ENCODE results near the gene MPP3. TPM values are rescaled to one million over a fixed set of nuclear protein-coding genes. Genes with fewer than 3 reads are reported as not detected.
"Not testable (repeated sequence)": the region's sequence is repeated elsewhere in the genome, so short reads cannot be mapped to it uniquely, and the experiment has no call there.

MPP3 gene
- polyA plus RNA-seq, 1 donor: 4.9 TPM

- no peak overlapping the region for H3K27ac ChIP-seq (ENCODE audit: low read length)
- no peak overlapping the region for H3K4me3 ChIP-seq (ENCODE audit: low read length)
- H3K36me3 ChIP-seq (ENCODE audit: control insufficient read depth, insufficient read depth, low read length): peaks cover 2% of the 10 kb centered on the region
- no peaks in the 10 kb centered on the region for H3K9me3 ChIP-seq (ENCODE audit: control insufficient read depth, low read depth, low read length)
- 100% methylated on average over 1 of the region's 5 CpGs for WGBS (ENCODE audit: insufficient coverage, low lambda C conversion rate)
- H3K27me3 ChIP-seq (ENCODE audit: control insufficient read depth, insufficient read depth, low read length): no peaks in the 10 kb centered on the region
- H3K4me1 ChIP-seq (ENCODE audit: control insufficient read depth, insufficient read depth, low read length): no peaks in the 10 kb centered on the region
- no peak for DNase-seq
These were observed 23.8 kb downstream of the MPP3 start for GRCh38 chr17:43809121-43809520.

- Histone ChIP-seq H3K27ac (ENCODE audit: low read length) (no peak overlapping the region), H3K4me3 (ENCODE audit: low read length) (no peak overlapping the region), H3K4me1 (ENCODE audit: control insufficient read depth, insufficient read depth, low read length) (no peaks in the 10 kb centered on the region), H3K36me3 (ENCODE audit: control insufficient read depth, insufficient read depth, low read length) (peaks cover 1% of the 10 kb centered on the region), H3K27me3 (ENCODE audit: control insufficient read depth, insufficient read depth, low read length) (no peaks in the 10 kb centered on the region), H3K9me3 (ENCODE audit: control insufficient read depth, low read depth, low read length) (no peaks in the 10 kb centered on the region)
- DNase-seq: no peak
- WGBS (ENCODE audit: insufficient coverage, low lambda C conversion rate): 90% methylated on average over 2 of the region's 4 CpGs
These were observed 24.9 kb downstream of the MPP3 start for GRCh38 chr17:43808076-43808475.

- Histone ChIP-seq H3K27me3 (ENCODE audit: control insufficient read depth, insufficient read depth, low read length) (no peaks in the 10 kb centered on the region), H3K4me3 (ENCODE audit: low read length) (no peak overlapping the region), H3K36me3 (ENCODE audit: control insufficient read depth, insufficient read depth, low read length) (no peaks in the 10 kb centered on the region), H3K9me3 (ENCODE audit: control insufficient read depth, low read depth, low read length) (no peaks in the 10 kb centered on the region), H3K27ac (ENCODE audit: low read length) (no peak overlapping the region), H3K4me1 (ENCODE audit: control insufficient read depth, insufficient read depth, low read length) (no peaks in the 10 kb centered on the region)
- no peak for DNase-seq
These were observed 27.8 kb downstream of the MPP3 start for GRCh38 chr17:43805117-43805516.

- no CpG with 5 or more reads among the region's 4 CpGs for whole genome bisulfite sequencing (ENCODE audit: insufficient coverage, low lambda C conversion rate)
- H3K4me1 ChIP-seq (ENCODE audit: control insufficient read depth, insufficient read depth, low read length): no peaks in the 10 kb centered on the region
- no peaks in the 10 kb centered on the region for H3K36me3 ChIP-seq (ENCODE audit: control insufficient read depth, insufficient read depth, low read length)
- no peak overlapping the region for H3K4me3 ChIP-seq (ENCODE audit: low read length)
- H3K9me3 ChIP-seq (ENCODE audit: control insufficient read depth, low read depth, low read length): no peaks in the 10 kb centered on the region
- DNase-seq: no peak
- no peak overlapping the region for H3K27ac ChIP-seq (ENCODE audit: low read length)
- no peaks in the 10 kb centered on the region for H3K27me3 ChIP-seq (ENCODE audit: control insufficient read depth, insufficient read depth, low read length)
These were observed 29.2 kb downstream of the MPP3 start for GRCh38 chr17:43803758-43804157.

- Histone ChIP-seq H3K4me3 (ENCODE audit: low read length) (no peak overlapping the region), H3K9me3 (ENCODE audit: control insufficient read depth, low read depth, low read length) (no peaks in the 10 kb centered on the region), H3K4me1 (ENCODE audit: control insufficient read depth, insufficient read depth, low read length) (no peaks in the 10 kb centered on the region), H3K27ac (ENCODE audit: low read length) (no peak overlapping the region), H3K36me3 (ENCODE audit: control insufficient read depth, insufficient read depth, low read length) (no peaks in the 10 kb centered on the region), H3K27me3 (ENCODE audit: control insufficient read depth, insufficient read depth, low read length) (no peaks in the 10 kb centered on the region)
- DNase-seq: no peak
- WGBS (ENCODE audit: insufficient coverage, low lambda C conversion rate): 29% methylated on average over 1 of the region's 3 CpGs
These were observed 31.1 kb downstream of the MPP3 start for GRCh38 chr17:43801844-43802243.

GRCh38 chr17:43800736-43801135, 32.2 kb downstream of the MPP3 start:
- no peaks in the 10 kb centered on the region for H3K27me3 ChIP-seq (ENCODE audit: control insufficient read depth, insufficient read depth, low read length)
- H3K36me3 ChIP-seq (ENCODE audit: control insufficient read depth, insufficient read depth, low read length): no peaks in the 10 kb centered on the region
- no CpG with 5 or more reads among the region's 3 CpGs for WGBS (ENCODE audit: insufficient coverage, low lambda C conversion rate)
- H3K9me3 ChIP-seq (ENCODE audit: control insufficient read depth, low read depth, low read length): no peaks in the 10 kb centered on the region
- no peak overlapping the region for H3K4me3 ChIP-seq (ENCODE audit: low read length)
- H3K4me1 ChIP-seq (ENCODE audit: control insufficient read depth, insufficient read depth, low read length): no peaks in the 10 kb centered on the region
- H3K27ac ChIP-seq (ENCODE audit: low read length): no peak overlapping the region
- no peak for DNase-seq

GRCh38 chr17:43799047-43799446, 33.9 kb downstream of the MPP3 start:
- Histone ChIP-seq H3K4me3 (ENCODE audit: low read length) (no peak overlapping the region), H3K9me3 (ENCODE audit: control insufficient read depth, low read depth, low read length) (no peaks in the 10 kb centered on the region), H3K4me1 (ENCODE audit: control insufficient read depth, insufficient read depth, low read length) (no peaks in the 10 kb centered on the region), H3K27me3 (ENCODE audit: control insufficient read depth, insufficient read depth, low read length) (no peaks in the 10 kb centered on the region), H3K27ac (ENCODE audit: low read length) (no peak overlapping the region), H3K36me3 (ENCODE audit: control insufficient read depth, insufficient read depth, low read length) (no peaks in the 10 kb centered on the region)
- no peak for DNase-seq
- WGBS (ENCODE audit: insufficient coverage, low lambda C conversion rate): 80% methylated on average over 1 of the region's 2 CpGs

GRCh38 chr17:43798024-43798423, 34.9 kb downstream of the MPP3 start:
- DNase-seq; H3K4me1 ChIP-seq (ENCODE audit: control insufficient read depth, insufficient read depth, low read length); H3K9me3 ChIP-seq (ENCODE audit: control insufficient read depth, low read depth, low read length); H3K27ac ChIP-seq (ENCODE audit: low read length); H3K4me3 ChIP-seq (ENCODE audit: low read length); H3K27me3 ChIP-seq (ENCODE audit: control insufficient read depth, insufficient read depth, low read length); H3K36me3 ChIP-seq (ENCODE audit: control insufficient read depth, insufficient read depth, low read length): not testable (repeated sequence)
- WGBS (ENCODE audit: insufficient coverage, low lambda C conversion rate): no CpG with 5 or more reads among the region's 9 CpGs

- H3K27ac ChIP-seq (ENCODE audit: low read length); H3K27me3 ChIP-seq (ENCODE audit: control insufficient read depth, insufficient read depth, low read length); H3K36me3 ChIP-seq (ENCODE audit: control insufficient read depth, insufficient read depth, low read length); H3K4me3 ChIP-seq (ENCODE audit: low read length); H3K4me1 ChIP-seq (ENCODE audit: control insufficient read depth, insufficient read depth, low read length); H3K9me3 ChIP-seq (ENCODE audit: control insufficient read depth, low read depth, low read length); DNase-seq: not testable (repeated sequence)
- WGBS (ENCODE audit: insufficient coverage, low lambda C conversion rate): no CpG with 5 or more reads among the region's 4 CpGs
These were observed 40.3 kb downstream of the MPP3 start for GRCh38 chr17:43792668-43793067.

GRCh38 chr17:43791589-43791988, 41.4 kb downstream of the MPP3 start:
- Histone ChIP-seq H3K4me3 (ENCODE audit: low read length) (no peak overlapping the region), H3K27ac (ENCODE audit: low read length) (no peak overlapping the region), H3K4me1 (ENCODE audit: control insufficient read depth, insufficient read depth, low read length) (no peaks in the 10 kb centered on the region), H3K27me3 (ENCODE audit: control insufficient read depth, insufficient read depth, low read length) (no peaks in the 10 kb centered on the region), H3K9me3 (ENCODE audit: control insufficient read depth, low read depth, low read length) (peaks cover 3% of the 10 kb centered on the region), H3K36me3 (ENCODE audit: control insufficient read depth, insufficient read depth, low read length) (no peaks in the 10 kb centered on the region)
- DNase-seq: peak; percentile 57 to 80
- no CpG with 5 or more reads among the region's 3 CpGs for WGBS (ENCODE audit: insufficient coverage, low lambda C conversion rate)

- WGBS (ENCODE audit: insufficient coverage, low lambda C conversion rate): no CpG with 5 or more reads among the region's 14 CpGs
- Histone ChIP-seq H3K27me3 (ENCODE audit: control insufficient read depth, insufficient read depth, low read length) (no peaks in the 10 kb centered on the region), H3K36me3 (ENCODE audit: control insufficient read depth, insufficient read depth, low read length) (no peaks in the 10 kb centered on the region), H3K27ac (ENCODE audit: low read length) (no peak overlapping the region), H3K9me3 (ENCODE audit: control insufficient read depth, low read depth, low read length) (peaks cover 3% of the 10 kb centered on the region), H3K4me1 (ENCODE audit: control insufficient read depth, insufficient read depth, low read length) (no peaks in the 10 kb centered on the region), H3K4me3 (ENCODE audit: low read length) (no peak overlapping the region)
- DNase-seq: no peak
These were observed 42.5 kb downstream of the MPP3 start for GRCh38 chr17:43790311-43790940.

Measured in large intestine (tissue), 3 donors.